Large intestine (tissue), 3 donors: ENCODE data around the gene RASA3. TPM values are rescaled to one million over a fixed set of nuclear protein-coding genes. Genes with fewer than 3 reads are reported as not detected.

Source experiments
- DNase-seq, 2 donors: peaks; one replicate each; pipeline versions ENCODE4 v3.0.0 to v3.0.0-alpha.2; 2013
- H3K27ac ChIP-seq: one replicate; pipeline ENCODE4 v1.5.1; 2013; ENCODE audit warnings: low read length
- H3K27me3 ChIP-seq: 2 replicates; pipeline ENCODE4 v1.6.1; 2013; ENCODE audit warnings: low read length; ENCODE audit not compliant: control insufficient read depth, insufficient read depth
- H3K36me3 ChIP-seq: 2 replicates; pipeline ENCODE4 v1.6.1; 2013; ENCODE audit warnings: low read length; ENCODE audit not compliant: control insufficient read depth, insufficient read depth
- H3K4me1 ChIP-seq: one replicate; pipeline ENCODE4 v1.6.1; 2013; ENCODE audit warnings: low read length; ENCODE audit not compliant: control insufficient read depth, insufficient read depth
- H3K4me3 ChIP-seq: one replicate; pipeline ENCODE4 v1.5.1; 2013; ENCODE audit warnings: low read length
- H3K9me3 ChIP-seq: one replicate; pipeline ENCODE4 v1.6.1; 2013; ENCODE audit warnings: mild to moderate bottlenecking, low read depth, low read length, moderate library complexity; ENCODE audit not compliant: control insufficient read depth
- WGBS: methylation state at CpG from one replicate; pipeline ENCODE4 v1.1.5; 2013; ENCODE audit warnings: low lambda C conversion rate; ENCODE audit not compliant: insufficient coverage; 5-methylcytosine and 5-hydroxymethylcytosine counted together
- polyA plus RNA-seq: library from polyadenylated mRNA; unstranded; fragments of 120-200 nt; gene quantifications from one replicate; pipeline ENCODE4 v1.2.1, GENCODE V29; 2013

The RASA3 gene
- polyA plus RNA-seq, 1 donor: 8.3 TPM

DNA sequence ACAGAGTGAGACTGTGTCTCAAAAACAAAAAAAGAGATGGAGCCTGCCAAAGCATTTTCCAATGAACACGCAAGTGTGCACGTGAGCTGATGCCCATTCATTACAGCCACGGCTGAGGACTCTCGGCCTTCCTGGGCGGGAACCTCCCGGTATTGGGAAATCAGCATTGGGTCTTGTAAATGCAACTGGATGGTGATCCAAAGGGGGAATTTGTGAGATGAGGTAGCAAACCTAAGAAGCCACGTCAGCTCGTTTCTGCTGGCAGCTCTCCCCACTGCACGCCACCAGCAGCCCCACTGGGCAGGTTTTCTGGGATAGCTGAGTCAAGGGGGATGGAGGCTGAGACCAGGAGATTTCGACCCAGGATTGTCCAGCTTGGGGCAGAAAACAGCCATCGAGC lies 170.0 kb downstream of the RASA3 start:
- no peaks in the 10 kb centered on the region for H3K27me3 ChIP-seq
- H3K36me3 ChIP-seq: no peaks in the 10 kb centered on the region
- H3K9me3 ChIP-seq: peaks cover 16% of the 10 kb centered on the region
- WGBS: 86% methylated on average over 1 of the region's 11 CpGs
- H3K4me3 ChIP-seq: no peak overlapping the region
- H3K27ac ChIP-seq: no peak overlapping the region
- no peak for DNase-seq
- no peaks in the 10 kb centered on the region for H3K4me1 ChIP-seq

DNA sequence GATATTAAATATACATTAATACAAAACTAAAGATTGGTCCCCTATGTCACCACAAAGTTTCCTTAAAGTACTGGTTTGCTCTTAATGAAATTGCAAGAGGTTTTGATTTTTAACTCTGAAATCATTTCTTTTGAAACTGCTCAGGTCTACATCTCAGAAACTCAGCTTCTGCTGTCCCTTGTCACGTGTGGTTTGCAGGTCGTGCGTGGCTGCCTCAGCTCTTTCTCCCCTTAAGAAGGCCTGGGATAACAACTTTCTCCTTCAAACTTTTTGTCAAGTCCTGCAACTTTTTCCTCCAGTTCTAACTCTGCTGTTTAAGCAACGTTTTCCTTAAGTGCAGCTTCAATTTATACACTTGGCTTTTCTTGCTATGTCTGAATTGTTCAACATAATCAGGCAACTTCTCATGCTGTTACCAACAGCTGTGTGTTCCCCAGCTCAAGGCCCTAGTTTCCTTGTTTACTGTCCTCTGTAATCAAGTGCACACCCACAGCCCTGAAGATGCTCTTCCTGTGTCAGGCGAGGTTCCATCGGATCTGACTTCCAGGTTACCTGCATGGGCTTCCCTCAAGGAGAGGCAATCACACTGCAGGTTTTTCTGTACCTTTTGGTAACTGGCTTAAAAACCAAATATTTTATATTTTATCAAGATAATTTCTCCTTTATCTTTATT lies 172.0 kb downstream of the RASA3 start:
- H3K4me3 ChIP-seq: no peak overlapping the region

DNA sequence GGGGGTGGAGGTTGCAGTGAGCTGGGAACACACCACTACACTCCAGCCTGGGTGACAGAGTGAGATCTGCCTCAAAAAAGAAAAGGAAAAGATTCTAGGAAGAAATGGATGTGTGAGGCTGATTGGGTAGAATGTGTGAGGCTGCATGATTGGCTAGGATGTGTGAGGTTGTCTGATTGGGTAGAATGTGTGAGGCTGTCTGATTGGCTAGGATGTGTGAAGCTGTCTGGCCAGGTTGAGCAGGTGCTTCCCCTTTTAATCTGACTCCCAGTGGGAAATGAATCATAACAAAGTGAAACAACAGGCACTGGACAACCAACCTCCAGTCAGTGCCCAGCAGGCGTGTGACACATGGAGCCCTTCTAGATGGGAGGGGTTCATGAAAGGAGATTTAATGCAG lies 173.2 kb downstream of the RASA3 start:
- H3K27me3 ChIP-seq: no peaks in the 10 kb centered on the region
- no peak overlapping the region for H3K27ac ChIP-seq
- H3K9me3 ChIP-seq: peaks cover 25% of the 10 kb centered on the region
- no peaks in the 10 kb centered on the region for H3K36me3 ChIP-seq
- no CpG with 5 or more reads among the region's 1 CpG for WGBS
- H3K4me1 ChIP-seq: no peaks in the 10 kb centered on the region
- H3K4me3 ChIP-seq: no peak overlapping the region
- DNase-seq: peak in 1 of 2 donors; percentile 7

More for the DNA sequence above, 172.0 kb downstream of the RASA3 start:
- no peak overlapping the region for H3K27ac ChIP-seq
- 93% methylated on average over 3 of the region's 6 CpGs for WGBS
- H3K27me3 ChIP-seq: no peaks in the 10 kb centered on the region
- DNase-seq: no peak
- H3K36me3 ChIP-seq: no peaks in the 10 kb centered on the region
- no peaks in the 10 kb centered on the region for H3K4me1 ChIP-seq
- peaks cover 18% of the 10 kb centered on the region for H3K9me3 ChIP-seq

DNA sequence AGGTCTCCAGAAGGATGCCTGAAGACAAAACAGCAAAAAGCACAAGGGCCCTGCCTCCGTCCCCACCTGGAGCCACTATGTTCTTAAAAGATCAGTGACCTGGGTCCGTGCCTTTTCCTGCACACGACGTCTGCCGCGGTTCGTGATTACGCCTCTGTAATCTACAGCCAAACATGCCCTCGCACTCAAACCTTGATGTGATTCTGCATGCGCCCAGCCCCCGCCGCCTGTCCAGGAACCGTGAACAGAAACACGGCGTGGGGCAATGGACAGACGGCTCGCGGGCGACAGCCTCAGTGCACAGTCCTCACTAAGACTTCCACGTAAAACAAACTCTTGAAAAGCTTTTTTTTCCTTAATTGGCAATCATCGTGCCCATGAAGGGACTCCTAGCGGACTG lies 174.1 kb downstream of the RASA3 start:
- Histone ChIP-seq H3K27ac (no peak overlapping the region), H3K9me3 (peaks cover 25% of the 10 kb centered on the region), H3K4me1 (no peaks in the 10 kb centered on the region), H3K27me3 (no peaks in the 10 kb centered on the region), H3K4me3 (no peak overlapping the region), H3K36me3 (no peaks in the 10 kb centered on the region)
- DNase-seq: no peak
- no CpG with 5 or more reads among the region's 22 CpGs for WGBS

DNA sequence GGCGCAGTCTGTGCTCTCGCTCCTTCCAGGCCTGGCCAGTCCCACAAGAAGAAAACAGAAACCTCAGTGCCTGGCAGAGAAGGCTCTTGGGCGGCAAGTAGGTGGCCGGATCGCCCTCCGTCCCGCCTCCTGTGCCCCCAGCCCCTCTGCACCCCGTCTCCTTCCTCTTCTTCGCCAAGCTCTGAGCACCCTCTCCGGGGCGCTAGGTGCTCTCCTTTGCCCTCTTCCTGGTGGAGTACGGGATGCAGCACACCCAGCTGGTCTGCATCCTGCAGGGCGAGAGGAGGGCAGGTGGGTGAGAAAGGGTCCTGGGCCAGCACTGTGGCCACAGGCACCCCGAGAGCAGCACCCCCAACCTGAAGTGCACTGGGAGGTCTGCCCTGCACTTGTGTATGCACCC lies 175.9 kb downstream of the RASA3 start:
- no peaks in the 10 kb centered on the region for H3K4me1 ChIP-seq
- no peak overlapping the region for H3K4me3 ChIP-seq
- H3K9me3 ChIP-seq: peaks cover 25% of the 10 kb centered on the region
- no peaks in the 10 kb centered on the region for H3K36me3 ChIP-seq
- no CpG with 5 or more reads among the region's 14 CpGs for WGBS
- DNase-seq: no peak
- H3K27me3 ChIP-seq: no peaks in the 10 kb centered on the region
- no peak overlapping the region for H3K27ac ChIP-seq

DNA sequence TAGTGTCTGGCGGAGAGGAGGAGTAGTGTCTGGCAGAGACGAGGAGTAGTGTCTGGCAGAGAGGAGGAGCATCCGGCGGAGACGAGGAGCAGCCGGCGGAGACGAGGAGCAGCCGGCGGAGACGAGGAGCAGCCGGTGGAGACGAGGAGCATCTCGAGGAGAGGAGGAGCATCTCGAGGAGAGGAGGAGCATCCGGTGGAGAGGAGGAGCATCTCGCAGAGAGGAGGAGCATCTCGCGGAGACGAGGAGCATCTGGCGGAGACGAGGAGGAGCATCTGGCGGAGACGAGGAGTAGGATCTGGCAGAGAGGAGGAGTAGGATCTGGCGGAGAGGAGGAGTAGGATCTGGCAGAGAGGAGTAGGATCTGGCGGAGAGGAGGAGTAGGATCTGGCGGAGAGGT lies 176.7 kb downstream of the RASA3 start:
- Histone ChIP-seq H3K27me3 (no peaks in the 10 kb centered on the region), H3K4me3 (no peak overlapping the region), H3K4me1 (peaks cover 4% of the 10 kb centered on the region), H3K27ac (no peak overlapping the region), H3K9me3 (peaks cover 25% of the 10 kb centered on the region), H3K36me3 (no peaks in the 10 kb centered on the region)
- no peak for DNase-seq
- WGBS: 89% methylated on average over 7 of the region's 27 CpGs

GRCh38 chr13:113955235-113955634 lies 177.2 kb downstream of the RASA3 start:
- Histone ChIP-seq H3K4me1 (peaks cover 7% of the 10 kb centered on the region), H3K27me3 (no peaks in the 10 kb centered on the region), H3K9me3 (peaks cover 25% of the 10 kb centered on the region), H3K36me3 (no peaks in the 10 kb centered on the region), H3K4me3 (no peak overlapping the region), H3K27ac (no peak overlapping the region)
- 95% methylated on average over 9 of the region's 29 CpGs for WGBS
- DNase-seq: no peak

DNA sequence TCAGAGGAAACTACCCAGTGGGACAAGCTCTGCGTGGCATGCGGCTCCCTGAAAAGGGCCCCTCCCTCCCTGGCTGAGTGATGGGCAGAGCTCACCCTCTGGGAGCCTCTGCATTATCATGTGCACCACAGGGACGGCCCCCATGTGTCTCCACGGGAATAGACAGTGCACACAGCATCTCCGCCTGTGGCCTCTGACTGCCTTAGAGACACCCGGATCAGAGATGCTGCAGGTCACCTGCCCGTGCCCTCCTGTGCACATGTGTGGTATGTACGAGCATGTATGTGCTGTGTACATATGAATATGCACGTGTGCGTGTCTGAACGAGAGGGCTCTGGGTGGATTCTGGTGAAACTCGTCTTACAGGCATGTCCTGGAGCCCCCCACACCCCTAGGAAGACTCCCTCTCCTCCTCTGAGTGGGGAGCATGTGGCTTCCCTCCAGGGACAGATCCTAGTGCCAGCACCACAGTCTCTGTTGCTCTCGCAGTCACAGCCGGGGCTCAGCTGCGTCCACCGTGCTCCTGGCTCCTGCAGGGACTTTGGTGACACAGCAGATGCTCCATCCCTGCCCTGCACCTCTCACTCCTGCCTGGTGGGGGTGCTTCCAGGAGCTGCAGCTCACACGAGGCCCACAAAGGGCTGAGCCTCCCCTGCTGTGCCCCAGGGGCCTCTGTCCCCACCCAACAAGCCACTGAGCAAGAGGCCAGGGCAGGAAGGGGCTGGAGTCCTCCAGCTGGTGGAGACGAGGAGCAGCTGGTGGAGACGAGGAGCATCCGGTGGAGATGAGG lies 178.2 kb downstream of the RASA3 start:
- Histone ChIP-seq H3K27ac (no peak overlapping the region), H3K4me3 (no peak overlapping the region), H3K27me3 (no peaks in the 10 kb centered on the region), H3K9me3 (peaks cover 25% of the 10 kb centered on the region), H3K4me1 (peaks cover 7% of the 10 kb centered on the region), H3K36me3 (no peaks in the 10 kb centered on the region)
- no peak for DNase-seq
- 100% methylated on average over 1 of the region's 20 CpGs for WGBS

DNA sequence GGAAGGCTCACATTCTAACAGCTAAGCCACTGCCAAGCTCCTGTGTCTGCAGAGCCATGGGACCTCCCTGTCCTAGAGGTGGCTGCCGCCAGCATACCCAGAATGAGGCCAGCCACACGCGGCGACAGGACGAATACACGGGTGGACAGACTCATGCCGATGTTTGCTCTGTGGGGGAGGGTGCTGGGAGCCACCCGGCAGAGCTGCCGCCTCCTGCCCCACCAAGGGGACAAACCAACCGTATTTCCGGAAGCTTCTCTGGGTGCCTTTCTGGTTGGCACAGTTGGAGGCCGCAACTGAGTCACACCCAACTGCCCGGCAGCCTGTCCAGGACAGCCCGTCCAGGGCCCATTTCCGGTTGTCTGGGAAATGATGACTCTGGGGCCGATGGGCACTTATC lies 178.9 kb downstream of the RASA3 start:
- Histone ChIP-seq H3K4me1 (peaks cover 7% of the 10 kb centered on the region), H3K27me3 (no peaks in the 10 kb centered on the region), H3K27ac (no peak overlapping the region), H3K9me3 (peaks cover 20% of the 10 kb centered on the region), H3K36me3 (no peaks in the 10 kb centered on the region), H3K4me3 (no peak overlapping the region)
- whole genome bisulfite sequencing: no CpG with 5 or more reads among the region's 16 CpGs
- DNase-seq: no peak

- Histone ChIP-seq H3K4me3 (no peak overlapping the region), H3K36me3 (no peaks in the 10 kb centered on the region), H3K27me3 (no peaks in the 10 kb centered on the region), H3K4me1 (peaks cover 7% of the 10 kb centered on the region), H3K27ac (no peak overlapping the region), H3K9me3 (peaks cover 17% of the 10 kb centered on the region)
- WGBS: no CpG with 5 or more reads among the region's 18 CpGs
- no peak for DNase-seq
Observed at GRCh38 chr13:113952983-113953520, 179.4 kb downstream of the RASA3 start.
